Chondrocyte (in vitro differentiated cells): ENCODE data around the gene PPP6R3. TPM values are rescaled to one million over a fixed set of nuclear protein-coding genes. Genes with fewer than 3 reads are reported as not detected.

Experiments used
- DNase-seq: peaks from one replicate; pipeline ENCODE4 v3.0.0; 2021; ENCODE audit warnings: mixed read lengths, low spot score
- H3K27ac Mint-ChIP-seq: one replicate; pipeline ENCODE4 v1.8.0; 2021; ENCODE audit warnings: mild to moderate bottlenecking, moderate library complexity, mixed read lengths; ENCODE audit not compliant: unreplicated experiment
- H3K27me3 Mint-ChIP-seq: 2 replicates; pipeline ENCODE4 v1.8.0; 2021; ENCODE audit warnings: low read depth, mixed read lengths
- H3K36me3 Mint-ChIP-seq: 2 replicates; pipeline ENCODE4 v1.8.0; 2021; ENCODE audit warnings: low read depth, mixed read lengths
- H3K4me1 Mint-ChIP-seq: 2 replicates; pipeline ENCODE4 v1.8.0; 2021; ENCODE audit warnings: low read depth, mild to moderate bottlenecking, mixed read lengths
- H3K4me3 Mint-ChIP-seq: one replicate; pipeline ENCODE4 v1.8.0; 2021; ENCODE audit warnings: mild to moderate bottlenecking, moderate library complexity, mixed read lengths; ENCODE audit not compliant: unreplicated experiment
- H3K9me3 Mint-ChIP-seq: 2 replicates; pipeline ENCODE4 v1.8.0; 2021; ENCODE audit warnings: low read depth, mixed read lengths
- total RNA-seq: library from RNA; stranded (reverse); gene quantifications from 3 replicates; pipeline ENCODE4 v1.2.1, GENCODE V29; 2021
- TF ChIP-seq, protein P1 (sequence below): fragments of 200-600 bp; sonication (generic); IDR thresholded peaks from 2 replicates; pipeline ENCODE4 v1.5.0; 2021; ENCODE audit warnings: antibody characterized with exemption, mild to moderate bottlenecking, moderate library complexity

The PPP6R3 gene
- total RNA-seq, 1 donor from 2014 or later = 73.4 TPM

DNA sequence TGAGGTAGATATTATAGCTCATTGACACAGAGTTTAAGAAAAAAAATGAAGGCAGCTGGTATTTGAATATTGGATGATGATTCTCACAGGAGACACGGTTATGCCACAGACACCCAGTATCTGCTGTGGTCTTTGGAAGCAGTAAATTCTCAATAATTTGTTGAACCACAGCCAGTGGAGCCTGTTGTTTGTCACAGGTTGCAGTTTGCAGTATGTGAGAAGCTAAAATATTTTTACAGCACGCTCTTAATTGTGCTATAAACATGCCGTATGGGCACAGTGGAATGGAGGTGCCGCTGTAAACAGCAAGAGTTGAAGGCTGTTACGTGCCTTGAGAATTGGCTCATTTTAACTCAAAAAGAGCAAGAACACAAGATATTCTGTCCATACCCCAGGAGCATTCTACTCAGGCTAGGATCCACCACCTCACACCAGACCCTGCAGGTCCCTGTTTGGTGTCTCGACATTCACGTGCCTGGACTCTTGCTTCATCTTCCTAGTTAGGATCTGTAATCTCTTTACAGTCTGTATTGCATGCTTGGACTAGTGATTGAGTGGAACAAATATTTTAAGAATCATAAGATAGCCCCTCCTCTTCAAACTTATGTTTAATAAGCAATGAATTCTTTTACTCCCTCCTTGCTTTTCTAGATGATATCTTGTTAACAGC lies 129.1 kb downstream of the PPP6R3 start:
- H3K4me3 Mint-ChIP-seq = no peak overlapping the region
- H3K27me3 Mint-ChIP-seq = no peaks in the 10 kb centered on the region
- peaks cover 41% of the 10 kb centered on the region for H3K36me3 Mint-ChIP-seq
- TF ChIP-seq, protein P1, sequence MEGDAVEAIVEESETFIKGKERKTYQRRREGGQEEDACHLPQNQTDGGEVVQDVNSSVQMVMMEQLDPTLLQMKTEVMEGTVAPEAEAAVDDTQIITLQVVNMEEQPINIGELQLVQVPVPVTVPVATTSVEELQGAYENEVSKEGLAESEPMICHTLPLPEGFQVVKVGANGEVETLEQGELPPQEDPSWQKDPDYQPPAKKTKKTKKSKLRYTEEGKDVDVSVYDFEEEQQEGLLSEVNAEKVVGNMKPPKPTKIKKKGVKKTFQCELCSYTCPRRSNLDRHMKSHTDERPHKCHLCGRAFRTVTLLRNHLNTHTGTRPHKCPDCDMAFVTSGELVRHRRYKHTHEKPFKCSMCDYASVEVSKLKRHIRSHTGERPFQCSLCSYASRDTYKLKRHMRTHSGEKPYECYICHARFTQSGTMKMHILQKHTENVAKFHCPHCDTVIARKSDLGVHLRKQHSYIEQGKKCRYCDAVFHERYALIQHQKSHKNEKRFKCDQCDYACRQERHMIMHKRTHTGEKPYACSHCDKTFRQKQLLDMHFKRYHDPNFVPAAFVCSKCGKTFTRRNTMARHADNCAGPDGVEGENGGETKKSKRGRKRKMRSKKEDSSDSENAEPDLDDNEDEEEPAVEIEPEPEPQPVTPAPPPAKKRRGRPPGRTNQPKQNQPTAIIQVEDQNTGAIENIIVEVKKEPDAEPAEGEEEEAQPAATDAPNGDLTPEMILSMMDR = no peak
- H3K9me3 Mint-ChIP-seq = no peaks in the 10 kb centered on the region
- DNase-seq = no peak
- no peak overlapping the region for H3K27ac Mint-ChIP-seq
- peaks cover 3% of the 10 kb centered on the region for H3K4me1 Mint-ChIP-seq

DNA sequence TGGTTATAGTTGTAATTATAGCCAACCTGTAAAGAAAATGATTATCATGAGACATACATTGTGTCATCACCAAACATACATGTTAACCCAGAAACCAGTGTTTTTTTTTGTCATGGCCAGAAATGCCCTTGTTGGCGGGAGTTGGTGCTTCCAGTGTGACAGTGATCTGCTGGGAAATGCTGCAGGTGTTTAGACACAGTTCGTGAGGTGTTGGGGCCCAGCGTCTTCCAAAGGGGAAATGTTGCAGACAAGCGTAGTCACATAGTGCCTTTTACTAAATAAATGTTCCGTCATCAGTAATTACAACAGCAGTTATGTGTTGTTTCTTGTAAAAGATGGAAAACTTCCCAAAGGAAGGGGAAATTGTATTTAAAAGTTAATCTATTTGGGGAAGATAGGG lies 131.2 kb downstream of the PPP6R3 start:
- Mint-ChIP-seq H3K4me1 (no peaks in the 10 kb centered on the region), H3K4me3 (no peak overlapping the region), H3K9me3 (no peaks in the 10 kb centered on the region), H3K27ac (no peak overlapping the region), H3K27me3 (no peaks in the 10 kb centered on the region), H3K36me3 (peaks cover 49% of the 10 kb centered on the region)
- TF ChIP-seq, protein P1 = no peak
- no peak for DNase-seq

DNA sequence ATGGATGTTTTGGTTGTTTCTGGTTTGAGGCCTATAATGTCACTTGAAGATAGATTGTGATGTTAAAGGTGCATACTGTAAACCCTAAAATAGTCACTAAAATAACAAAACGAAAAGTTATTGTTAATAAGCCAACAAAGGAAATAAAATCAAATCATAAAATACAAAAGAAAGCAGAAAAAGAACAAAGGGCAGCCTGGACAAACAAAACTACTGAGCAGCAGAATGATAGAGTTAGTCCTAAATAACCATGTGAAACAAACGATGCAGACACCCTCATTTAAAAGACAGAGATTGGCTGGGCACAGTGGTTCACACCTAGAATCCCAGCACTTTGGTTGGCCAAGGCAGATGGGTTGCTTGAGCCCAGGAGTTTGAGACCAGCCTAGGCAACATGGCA lies 132.9 kb downstream of the PPP6R3 start:
- no peak overlapping the region for H3K27ac Mint-ChIP-seq
- no peaks in the 10 kb centered on the region for H3K27me3 Mint-ChIP-seq
- no peak overlapping the region for H3K4me3 Mint-ChIP-seq
- peaks cover 59% of the 10 kb centered on the region for H3K36me3 Mint-ChIP-seq
- TF ChIP-seq, protein P1 = no peak
- peaks cover 4% of the 10 kb centered on the region for H3K4me1 Mint-ChIP-seq
- no peak for DNase-seq
- no peaks in the 10 kb centered on the region for H3K9me3 Mint-ChIP-seq

DNA sequence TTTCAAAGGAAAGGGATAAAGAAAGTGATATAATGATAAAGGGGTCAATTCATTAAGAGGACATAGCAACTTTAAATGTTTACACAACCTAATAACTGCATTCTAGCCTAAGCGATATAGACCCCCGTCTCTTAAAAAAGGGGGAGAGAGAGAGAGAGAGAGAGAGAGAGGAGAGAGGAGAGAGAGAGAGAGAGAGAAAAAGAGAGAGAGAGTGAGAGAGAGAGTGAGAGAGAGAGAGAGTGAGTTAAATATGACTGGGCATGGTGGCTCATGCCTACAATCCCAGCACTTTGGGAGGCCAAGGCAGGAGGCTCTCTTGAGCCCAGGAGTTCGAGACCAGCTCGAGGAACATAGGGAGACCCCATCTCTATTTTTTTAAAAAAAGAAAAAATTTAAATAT lies 133.6 kb downstream of the PPP6R3 start:
- Mint-ChIP-seq H3K27me3 (no peaks in the 10 kb centered on the region), H3K4me3 (no peak overlapping the region), H3K9me3 (no peaks in the 10 kb centered on the region), H3K36me3 (peaks cover 64% of the 10 kb centered on the region), H3K4me1 (peaks cover 11% of the 10 kb centered on the region), H3K27ac (no peak overlapping the region)
- TF ChIP-seq, protein P1 = no peak
- DNase-seq = no peak

DNA sequence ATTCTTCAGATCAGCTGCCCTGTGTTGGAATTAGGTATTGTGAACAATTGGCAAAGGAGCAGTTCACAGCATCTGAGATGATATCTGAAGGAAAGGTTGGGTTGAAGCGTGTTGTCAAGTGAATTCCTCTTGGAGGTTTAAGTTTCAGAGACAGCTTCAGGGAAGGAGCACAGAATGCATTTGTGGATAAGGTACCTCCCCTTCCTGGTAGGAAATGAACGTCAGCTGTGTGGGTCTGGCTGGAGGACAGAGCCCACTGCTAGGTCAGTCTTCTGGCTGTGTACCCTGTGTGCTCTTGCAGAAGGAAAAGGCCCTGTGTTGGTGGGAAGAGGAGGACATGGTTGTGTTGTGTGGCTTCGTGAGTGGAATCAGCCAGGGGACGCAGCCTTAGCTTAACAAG lies 135.7 kb downstream of the PPP6R3 start:
- Mint-ChIP-seq H3K4me1 (peaks cover 12% of the 10 kb centered on the region), H3K36me3 (peaks cover 64% of the 10 kb centered on the region), H3K4me3 (no peak overlapping the region), H3K27me3 (no peaks in the 10 kb centered on the region), H3K27ac (peak overlapping the region; percentile 47), H3K9me3 (no peaks in the 10 kb centered on the region)
- no peak for DNase-seq
- TF ChIP-seq, protein P1 = no peak
